ENCODE measurements around the gene DNAJC10.

GRCh38 chr2:182754231-182754630 lies 38.2 kb downstream of the DNAJC10 start:
- TF ChIP-seq CTCF (IDR thresholded peaks at IDR 0.05): no peak
- no peak for TF ChIP-seq POLR2AphosphoS5 (IDR thresholded peaks at IDR 0.05)
- no peak for TF ChIP-seq POLR2A (IDR thresholded peaks at IDR 0.05; ENCODE audit: low read depth)
- TF ChIP-seq EP300 (IDR thresholded peaks at IDR 0.05): no peak
